Natural killer cell treated with Interleukin-12 subunit alpha and Interleukin-12 subunit beta and Interleukin-15 and Interleukin-18, amount 100 ng/mL, for 72 hours (primary cell): ENCODE measurements around the gene H6PD. TPM values are rescaled to one million over a fixed set of nuclear protein-coding genes. Genes with fewer than 3 reads are reported as not detected.

ENCODE experiments used
- ATAC-seq, 2 donors: fragments of 150-1000 bp; cut with Tn5 transposase in 1 of 2; sonication (Bioruptor Pico), chemical (Tn5 transposase) in 1 of 2; 2 replicates each; pipeline ENCODE4 v1.10.0; 2021
- DNase-seq: peaks from one replicate; pipeline ENCODE4 v3.0.0; 2022; ENCODE audit warnings: low spot score
- H3K27ac Mint-ChIP-seq, 2 donors: 1 replicate in 1 of 2; 2 replicates in 1 of 2; pipeline ENCODE4 v1.8.0; 2022; ENCODE audit warnings: mixed read lengths in 2 of 2, mild to moderate bottlenecking in 1 of 2, moderate library complexity in 1 of 2
- H3K27me3 Mint-ChIP-seq, 2 donors: 1 replicate in 1 of 2; 2 replicates in 1 of 2; pipeline ENCODE4 v1.8.0; 2022; ENCODE audit warnings: mixed read lengths in 2 of 2
- H3K36me3 Mint-ChIP-seq: one replicate; pipeline ENCODE4 v1.8.0; 2022; ENCODE audit warnings: mixed read lengths
- H3K4me1 Mint-ChIP-seq, 2 donors: 1 replicate in 1 of 2; 2 replicates in 1 of 2; pipeline ENCODE4 v1.8.0; 2022; ENCODE audit warnings: low read depth in 2 of 2, mixed read lengths in 2 of 2, mild to moderate bottlenecking in 1 of 2
- H3K4me3 Mint-ChIP-seq: one replicate; pipeline ENCODE4 v1.8.0; 2022; ENCODE audit warnings: mixed read lengths
- H3K9me3 Mint-ChIP-seq: 2 replicates; pipeline ENCODE4 v1.8.0; 2022; ENCODE audit warnings: mixed read lengths
- total RNA-seq, 2 donors: library from RNA; stranded (reverse); gene quantifications; one replicate each; pipeline ENCODE4 v1.2.3, GENCODE V29; 2022

Gene H6PD
- total RNA-seq, 2 donors from 2014 or later = 14.1 to 15.1 TPM

GRCh38 chr1:9262096-9262986, 27.8 kb downstream of the H6PD start:
- Mint-ChIP-seq H3K27ac (no peak overlapping the region), H3K4me3 (no peak overlapping the region), H3K4me1 (peaks cover 32 to 40% of the 10 kb centered on the region in 2 donors), H3K36me3 (peaks cover 24% of the 10 kb centered on the region), H3K9me3 (peaks cover 7% of the 10 kb centered on the region), H3K27me3 (no peaks in the 10 kb centered on the region)
- DNase-seq = peak; percentile 20
- peak in 1 of 2 donors; percentile 11 for ATAC-seq

- no peaks in the 10 kb centered on the region for H3K27me3 Mint-ChIP-seq
- DNase-seq (peak; percentile 46), ATAC-seq (no peak)
- no peak overlapping the region for H3K4me3 Mint-ChIP-seq
- H3K27ac Mint-ChIP-seq = no peak overlapping the region
- peaks cover 23% of the 10 kb centered on the region for H3K36me3 Mint-ChIP-seq
- peaks cover 28 to 31% of the 10 kb centered on the region in 2 donors for H3K4me1 Mint-ChIP-seq
- peaks cover 7% of the 10 kb centered on the region for H3K9me3 Mint-ChIP-seq
Measured at GRCh38 chr1:9263276-9263855, 28.8 kb downstream of the H6PD start.

- Mint-ChIP-seq H3K27me3 (no peaks in the 10 kb centered on the region), H3K27ac (no peak overlapping the region), H3K36me3 (peaks cover 17% of the 10 kb centered on the region), H3K4me3 (no peak overlapping the region), H3K4me1 (peaks cover 21 to 24% of the 10 kb centered on the region in 2 donors), H3K9me3 (peaks cover 3% of the 10 kb centered on the region)
- ATAC-seq (peak in 1 of 2 donors; percentile 10), DNase-seq (peak; percentile 44)
Measured at GRCh38 chr1:9263984-9264872, 29.7 kb downstream of the H6PD start.

- Mint-ChIP-seq H3K9me3 (peaks cover 3% of the 10 kb centered on the region), H3K4me1 (peaks cover 13 to 16% of the 10 kb centered on the region in 2 donors), H3K27me3 (no peaks in the 10 kb centered on the region), H3K36me3 (peaks cover 10% of the 10 kb centered on the region), H3K27ac (no peak overlapping the region), H3K4me3 (no peak overlapping the region)
- ATAC-seq (no peak), DNase-seq (no peak)
Measured at GRCh38 chr1:9265037-9265436, 30.5 kb downstream of the H6PD start.

GRCh38 chr1:9265968-9266367, 31.4 kb downstream of the H6PD start:
- peak; percentile 35 for DNase-seq
- no peak overlapping the region for H3K27ac Mint-ChIP-seq
- ATAC-seq = no peak
- H3K4me3 Mint-ChIP-seq = no peak overlapping the region
- H3K36me3 Mint-ChIP-seq = peaks cover under 1% of the 10 kb centered on the region
- H3K4me1 Mint-ChIP-seq = peaks cover 4 to 7% of the 10 kb centered on the region in 2 donors
- no peaks in the 10 kb centered on the region for H3K27me3 Mint-ChIP-seq
- no peaks in the 10 kb centered on the region for H3K9me3 Mint-ChIP-seq

GRCh38 chr1:9267352-9267686, 32.7 kb downstream of the H6PD start:
- Mint-ChIP-seq H3K27me3 (no peaks in the 10 kb centered on the region), H3K9me3 (no peaks in the 10 kb centered on the region), H3K36me3 (no peaks in the 10 kb centered on the region), H3K4me1 (peaks cover 0 to 4% of the 10 kb centered on the region in 2 donors), H3K4me3 (no peak overlapping the region), H3K27ac (peak overlapping the region in 1 of 2 donors; percentile 37)
- peak; percentile 44 for DNase-seq
- ATAC-seq = no peak

GRCh38 chr1:9267827-9268581, 33.4 kb downstream of the H6PD start:
- DNase-seq = peak; percentile 44
- no peak for ATAC-seq
- Mint-ChIP-seq H3K4me1 (peaks cover 0 to 4% of the 10 kb centered on the region in 2 donors), H3K27ac (no peak overlapping the region), H3K9me3 (no peaks in the 10 kb centered on the region), H3K36me3 (no peaks in the 10 kb centered on the region), H3K27me3 (no peaks in the 10 kb centered on the region), H3K4me3 (no peak overlapping the region)

GRCh38 chr1:9269078-9269501, 34.5 kb downstream of the H6PD start:
- DNase-seq (peak; percentile 54), ATAC-seq (no peak)
- Mint-ChIP-seq H3K27me3 (no peaks in the 10 kb centered on the region), H3K9me3 (no peaks in the 10 kb centered on the region), H3K4me1 (peaks cover 0 to 4% of the 10 kb centered on the region in 2 donors), H3K36me3 (no peaks in the 10 kb centered on the region), H3K27ac (no peak overlapping the region), H3K4me3 (no peak overlapping the region)

GRCh38 chr1:9269721-9270120, 35.1 kb downstream of the H6PD start:
- no peaks in the 10 kb centered on the region for H3K9me3 Mint-ChIP-seq
- no peaks in the 10 kb centered on the region for H3K36me3 Mint-ChIP-seq
- DNase-seq (peak; percentile 46), ATAC-seq (no peak)
- H3K27me3 Mint-ChIP-seq = no peaks in the 10 kb centered on the region
- no peak overlapping the region for H3K27ac Mint-ChIP-seq
- no peak overlapping the region for H3K4me3 Mint-ChIP-seq
- H3K4me1 Mint-ChIP-seq = peaks cover 0 to 4% of the 10 kb centered on the region in 2 donors

GRCh38 chr1:9270290-9270883, 35.8 kb downstream of the H6PD start:
- Mint-ChIP-seq H3K36me3 (no peaks in the 10 kb centered on the region), H3K27ac (no peak overlapping the region), H3K9me3 (no peaks in the 10 kb centered on the region), H3K27me3 (no peaks in the 10 kb centered on the region), H3K4me3 (no peak overlapping the region), H3K4me1 (peaks cover 7 to 9% of the 10 kb centered on the region in 2 donors)
- ATAC-seq (no peak), DNase-seq (peak; percentile 40)

GRCh38 chr1:9271283-9271682, 36.7 kb downstream of the H6PD start:
- H3K4me3 Mint-ChIP-seq = no peak overlapping the region
- peaks cover 15 to 18% of the 10 kb centered on the region in 2 donors for H3K4me1 Mint-ChIP-seq
- ATAC-seq = no peak
- no peaks in the 10 kb centered on the region for H3K36me3 Mint-ChIP-seq
- no peak overlapping the region for H3K27ac Mint-ChIP-seq
- no peaks in the 10 kb centered on the region for H3K9me3 Mint-ChIP-seq
- no peaks in the 10 kb centered on the region for H3K27me3 Mint-ChIP-seq
- DNase-seq = peak; percentile 40

- DNase-seq = peak; percentile 45
- H3K27ac Mint-ChIP-seq = no peak overlapping the region
- peaks cover 21% of the 10 kb centered on the region in 2 donors for H3K4me1 Mint-ChIP-seq
- H3K9me3 Mint-ChIP-seq = no peaks in the 10 kb centered on the region
- no peak for ATAC-seq
- no peak overlapping the region for H3K4me3 Mint-ChIP-seq
- H3K36me3 Mint-ChIP-seq = no peaks in the 10 kb centered on the region
- no peaks in the 10 kb centered on the region for H3K27me3 Mint-ChIP-seq
Measured at GRCh38 chr1:9271861-9272595, 37.5 kb downstream of the H6PD start.
